H1 (cell line): ENCODE data around the gene DCDC2. TPM values are rescaled to one million over a fixed set of nuclear protein-coding genes. Genes with fewer than 3 reads are reported as not detected.

Experiments used
- CBX5 ChIP-seq: fragments of 300-800, 300-1000 bp; sonication (generic); IDR thresholded peaks from 2 replicates; pipeline ENCODE4 v1.7.1; 2016; ENCODE audit warnings: antibody characterized with exemption, low read length, low read depth
- CREB1 ChIP-seq: IDR thresholded peaks from 2 replicates; pipeline ENCODE4 v1.6.1; 2012; ENCODE audit warnings: inconsistent platforms
- PHF8 ChIP-seq: fragments of 200-600 bp; sonication (generic); conservative IDR thresholded peaks from 2 replicates; pipeline ENCODE4 v1.7.1; 2012; ENCODE audit warnings: low read depth, mild to moderate bottlenecking, inconsistent platforms, low read length, moderate library complexity
- POU5F1 ChIP-seq: IDR thresholded peaks from 2 replicates; pipeline ENCODE4 v1.6.1; 2011; ENCODE audit warnings: low read depth, mild to moderate bottlenecking, low read length, moderate library complexity
- SAP30 ChIP-seq: fragments of 300-600 bp; sonication (generic); IDR thresholded peaks from 2 replicates; pipeline ENCODE4 v1.7.1; 2012; ENCODE audit warnings: low read length, moderate library complexity, mild to moderate bottlenecking, inconsistent platforms; ENCODE audit not compliant: insufficient read depth, insufficient replicate concordance
- SP2 ChIP-seq: IDR thresholded peaks from 2 replicates; pipeline ENCODE4 v1.6.1; 2012; ENCODE audit warnings: mild to moderate bottlenecking, low read length, inconsistent platforms
- TAF7 ChIP-seq: optimal IDR thresholded peaks from 2 replicates; pipeline ENCODE3; 2011; ENCODE audit warnings: low read depth, mild to moderate bottlenecking, inconsistent platforms, low read length, moderate library complexity, borderline replicate concordance
- USF2 ChIP-seq: IDR thresholded peaks from 2 replicates; pipeline ENCODE4 v1.6.1; 2011; ENCODE audit warnings: low read length, improper control_type of control experiment
- ZNF274 ChIP-seq: IDR thresholded peaks from 2 replicates; pipeline ENCODE4 v1.7.0; 2012; ENCODE audit warnings: low read length, borderline replicate concordance; ENCODE audit errors: extremely low read depth
- polyA plus RNA-seq, 7 experiments: library from polyadenylated mRNA; depleted of rRNA in 3 of 7; stranded (reverse) in 5 of 7; unstranded in 2 of 7; fragments of >200 nt in 5 of 7; fragments of 200-250 nt in 2 of 7; gene quantifications; 1 replicate in 5 of 7; 2 replicates in 1 of 7; 4 replicates in 1 of 7; pipeline versions ENCODE4 v1.2.1 to v1.2.3, GENCODE V29; 2011 to 2013; ENCODE audit warnings: missing spikeins in 2 of 7, mixed read lengths in 2 of 7
- total RNA-seq: library from RNA; stranded (reverse); fragmentation: NEBNext Ultra II Directional; extraction: Animal tissue kit (Norgen Biotek cat#: 25700); gene quantifications from 2 replicates; pipeline ENCODE4 v1.2.1, GENCODE V29; 2021

DCDC2 gene
- total and polyA plus RNA-seq, 2 of the 8 experiments (the other 6 are each of a cell fraction or from before 2014, with no cell fraction given): 0.03 to 0.15 TPM

GRCh38 chr6:24147511-24148153 is 210.2 kb downstream of the DCDC2 start (continued):
- TF ChIP-seq TAF7 (no peak), CREB1 (no peak), PHF8 (no peak), CBX5 (no peak), SAP30 (no peak), USF2 (no peak), SP2 (no peak), POU5F1 (no peak), ZNF274 (no peak)
